Measurements from ENCODE around the gene RET. TPM values are rescaled to one million over a fixed set of nuclear protein-coding genes. Genes with fewer than 3 reads are reported as not detected.

RET gene
- total and polyA plus RNA-seq, 2 of the 13 experiments (the other 11 are each of a cell fraction or from before 2014, with no cell fraction given), result 0.02 TPM; not detected in 1

GRCh38 chr10:43130770-43131171, 53.9 kb downstream of the RET start (continued):
- TF ChIP-seq SOX6 (IDR thresholded peaks at IDR 0.05) (no peak), SOX6 (CRISPR knock-in tag; IDR thresholded peaks at IDR 0.05) (no peak)

- TF ChIP-seq SRSF9 (IDR thresholded peaks at IDR 0.05; ENCODE audit: borderline replicate concordance, insufficient read depth, low read depth, low read length, poor library complexity, severe bottlenecking) (no peak), ZNF274 (CRISPR knock-in tag; IDR thresholded peaks at IDR 0.05) (no peak), TEAD3 (CRISPR knock-in tag; optimal IDR thresholded peaks at IDR 0.05; ENCODE audit: borderline replicate concordance) (no peak), EHMT2 (IDR thresholded peaks at IDR 0.05; ENCODE audit: borderline replicate concordance, low read depth, low read length) (no peak), ATF3 (CRISPR knock-in tag; IDR thresholded peaks at IDR 0.05) (no peak), FOXA1 (IDR thresholded peaks at IDR 0.05) (no peak), FOXA1 (CRISPR knock-in tag; IDR thresholded peaks at IDR 0.05) (no peak), TBX3 (IDR thresholded peaks at IDR 0.05; ENCODE audit: borderline replicate concordance) (no peak), PAWR (CRISPR knock-in tag; IDR thresholded peaks at IDR 0.05; ENCODE audit: borderline replicate concordance) (no peak), KLF16 (CRISPR knock-in tag; IDR thresholded peaks at IDR 0.05) (no peak), SUZ12 (IDR thresholded peaks at IDR 0.05; ENCODE audit: low read depth, low read length) (no peak), PBX2 (CRISPR knock-in tag; IDR thresholded peaks at IDR 0.05) (no peak), ZNF335 (CRISPR knock-in tag; IDR thresholded peaks at IDR 0.05) (no peak), POGK (CRISPR knock-in tag; conservative IDR thresholded peaks at IDR 0.05) (no peak), POLR2G (IDR thresholded peaks at IDR 0.05; ENCODE audit: low read depth, low read length) (no peak), RXRA (CRISPR knock-in tag; IDR thresholded peaks at IDR 0.05) (no peak), ZNF160 (CRISPR knock-in tag; IDR thresholded peaks at IDR 0.05) (no peak), MLX (CRISPR knock-in tag; IDR thresholded peaks at IDR 0.05) (no peak)
- FAIRE-seq (no peak), DNase-seq (ENCODE audit: low spot score) (no peak), ATAC-seq (no peak)
- ChIA-PET CTCF (ENCODE audit: low intra/inter-chr PET ratio, low total read pairs) (no interaction called here), POLR2A (no interaction called here)
- H3K4me1 ChIP-seq (ENCODE audit: insufficient read depth, low read length), result no peaks in the 10 kb centered on the region
- H3K9me3 ChIP-seq (ENCODE audit: low read length), result no peaks in the 10 kb centered on the region
- H3K27ac ChIP-seq (ENCODE audit: extremely low read length, insufficient read depth, low read length), result no peak overlapping the region
- no peak overlapping the region for H3K4me3 ChIP-seq (replicated peaks in 1 of 3; ENCODE audit: insufficient read depth in 1 of 3, low read depth in 2 of 3, low read length in 3 of 3)
- peaks cover 4 to 45% of the 10 kb centered on the region in 2 experiments for H3K27me3 ChIP-seq (ENCODE audit: control insufficient read depth in 1 of 2, insufficient read depth in 2 of 2, low read length in 2 of 2)
- BruUV-seq (replicated peaks), result no TSS peak
- H3K36me3 ChIP-seq (replicated peaks in 1 of 2; ENCODE audit: control insufficient read depth in 1 of 2, insufficient read depth in 2 of 2, low read length in 2 of 2), result no peaks in the 10 kb centered on the region
- no peak overlapping the region for H3K9ac ChIP-seq (ENCODE audit: insufficient read depth, low read depth, low read length)
- no peaks in the 10 kb centered on the region for H4K20me1 ChIP-seq (ENCODE audit: insufficient read depth, low read length)
- no peaks in the 10 kb centered on the region for H3K79me2 ChIP-seq (ENCODE audit: insufficient read depth, low read length)
- intact Hi-C loops (cut with micrococcal nuclease; ENCODE audit: unreplicated experiment), result no loop called here
- in situ Hi-C loops (cut with HindIII; ENCODE audit: extremely low pct_ligation_motif_present, low pct_unique_long_range_greater_than_20kb), result no loop called here
- no peak overlapping the region for H2AFZ ChIP-seq (ENCODE audit: low read length)
- H3K4me2 ChIP-seq (ENCODE audit: low read depth, low read length), result no peak overlapping the region
- 39% methylated on average over 11 of the region's 11 CpGs for WGBS (ENCODE audit: low lambda C conversion rate)
Observed at GRCh38 chr10:43131256-43131655, 54.4 kb downstream of the RET start.

Data from HepG2 (cell line).